ENCODE data around the gene CDC73. TPM values are rescaled to one million over a fixed set of nuclear protein-coding genes. Genes with fewer than 3 reads are reported as not detected.

Gene CDC73
- total and polyA plus RNA-seq, 4 donors = 5.8 to 20.6 (median 12.6) TPM

- no peak for DNase-seq (ENCODE audit: low spot score)
- Histone ChIP-seq H3K27me3 (ENCODE audit: control insufficient read depth in 4 of 4, insufficient read depth in 4 of 4, low read length in 3 of 4) (no peaks in the 10 kb centered on the region), H3K4me1 (ENCODE audit: control insufficient read depth in 4 of 4, insufficient read depth in 4 of 4, low read length in 3 of 4) (no peaks in the 10 kb centered on the region), H3K36me3 (ENCODE audit: control insufficient read depth in 4 of 4, insufficient read depth in 3 of 4, low read depth in 1 of 4, low read length in 3 of 4) (peaks cover 2 to 12% (median 5%) of the 10 kb centered on the region in 4 donors), H3K9ac (ENCODE audit: low read depth in 1 of 2, low read length in 2 of 2) (no peak overlapping the region), H3K4me3 (ENCODE audit: low read depth in 1 of 3, low read length in 3 of 3) (no peak overlapping the region), H3K9me3 (ENCODE audit: control insufficient read depth in 4 of 4, low read length in 3 of 4) (no peaks in the 10 kb centered on the region), H3K27ac (ENCODE audit: low read depth in 1 of 2, low read length in 2 of 2) (no peak overlapping the region)
- WGBS = 96% methylated on average over 2 of the region's 2 CpGs
- TF ChIP-seq SP1 (IDR thresholded peaks at IDR 0.05) = no peak
- no peak for TF ChIP-seq HNF4A (conservative IDR thresholded peaks at IDR 0.05)
- TF ChIP-seq NR2F2 (IDR thresholded peaks at IDR 0.05) = no peak
- no peak for TF ChIP-seq FOXA1 (IDR thresholded peaks at IDR 0.05)
- TF ChIP-seq TAF1 (conservative IDR thresholded peaks at IDR 0.05) = no peak
- TF ChIP-seq ATF3 (IDR thresholded peaks at IDR 0.05) = no peak
Measured at GRCh38 chr1:193212637-193213036, 90.8 kb downstream of the CDC73 start.

GRCh38 chr1:193213998-193214397 is 92.2 kb downstream of the CDC73 start:
- Histone ChIP-seq H3K27me3 (ENCODE audit: control insufficient read depth in 4 of 4, insufficient read depth in 4 of 4, low read length in 3 of 4) (no peaks in the 10 kb centered on the region), H3K27ac (ENCODE audit: low read depth in 1 of 2, low read length in 2 of 2) (no peak overlapping the region), H3K4me1 (ENCODE audit: control insufficient read depth in 4 of 4, insufficient read depth in 4 of 4, low read length in 3 of 4) (no peaks in the 10 kb centered on the region), H3K9me3 (ENCODE audit: control insufficient read depth in 4 of 4, low read length in 3 of 4) (no peaks in the 10 kb centered on the region), H3K36me3 (ENCODE audit: control insufficient read depth in 4 of 4, insufficient read depth in 3 of 4, low read depth in 1 of 4, low read length in 3 of 4) (peaks cover 2 to 18% (median 5%) of the 10 kb centered on the region in 4 donors), H3K9ac (ENCODE audit: low read depth in 1 of 2, low read length in 2 of 2) (no peak overlapping the region), H3K4me3 (ENCODE audit: low read depth in 1 of 3, low read length in 3 of 3) (no peak overlapping the region)
- no peak for TF ChIP-seq SP1 (IDR thresholded peaks at IDR 0.05)
- no peak for TF ChIP-seq FOXA1 (IDR thresholded peaks at IDR 0.05)
- TF ChIP-seq ATF3 (IDR thresholded peaks at IDR 0.05) = no peak
- TF ChIP-seq FOXA2 (IDR thresholded peaks at IDR 0.05) = no peak
- no peak for TF ChIP-seq HNF4G (IDR thresholded peaks at IDR 0.05)
- TF ChIP-seq RXRA (IDR thresholded peaks at IDR 0.05) = no peak
- TF ChIP-seq EGR1 (IDR thresholded peaks at IDR 0.05; ENCODE audit: low read depth in 2 of 2) = no peak
- TF ChIP-seq NR2F2 (IDR thresholded peaks at IDR 0.05) = no peak
- TF ChIP-seq MAX (IDR thresholded peaks at IDR 0.05) = no peak
- TF ChIP-seq JUND (IDR thresholded peaks at IDR 0.05) = no peak
- TF ChIP-seq REST (IDR thresholded peaks at IDR 0.05) = no peak
- TF ChIP-seq GABPA (IDR thresholded peaks at IDR 0.05 in 1 of 2, conservative IDR thresholded peaks at IDR 0.05 in 1 of 2) = no peak
- no peak for TF ChIP-seq ZBTB33 (IDR thresholded peaks at IDR 0.05)
- no peak for TF ChIP-seq CTCF (IDR thresholded peaks at IDR 0.05; ENCODE audit: low read depth, low read length, missing input control)
- DNase-seq (ENCODE audit: low spot score) = no peak
- WGBS = 97% methylated on average over 4 of the region's 4 CpGs
